Measurements from ENCODE around the gene FAM222A.

The FAM222A gene

GRCh38 chr12:109727039-109727723, 13.6 kb downstream of the FAM222A start:
- no peak for DNase-seq

GRCh38 chr12:109727746-109728726, 14.4 kb downstream of the FAM222A start:
- DNase-seq, result no peak

- no peak for DNase-seq
Observed at GRCh38 chr12:109728921-109729320, 15.3 kb downstream of the FAM222A start.

- no peak for DNase-seq
Observed at GRCh38 chr12:109729371-109729781, 15.8 kb downstream of the FAM222A start.

GRCh38 chr12:109729801-109730200, 16.2 kb downstream of the FAM222A start:
- no peak for DNase-seq

- DNase-seq, result no peak
Observed at GRCh38 chr12:109730306-109731145, 16.9 kb downstream of the FAM222A start.

GRCh38 chr12:109731231-109731731, 17.7 kb downstream of the FAM222A start:
- DNase-seq, result no peak

- DNase-seq, result no peak
Observed at GRCh38 chr12:109731806-109732205, 18.2 kb downstream of the FAM222A start.

GRCh38 chr12:109732321-109733305, 19.0 kb downstream of the FAM222A start:
- no peak for DNase-seq

GRCh38 chr12:109734219-109735000, 20.8 kb downstream of the FAM222A start:
- DNase-seq, result no peak

- no peak for DNase-seq
Observed at GRCh38 chr12:109735051-109735521, 21.5 kb downstream of the FAM222A start.

- no peak for DNase-seq
Observed at GRCh38 chr12:109735825-109736551, 22.4 kb downstream of the FAM222A start.

GRCh38 chr12:109736552-109737108, 23.0 kb downstream of the FAM222A start:
- DNase-seq, result no peak

- DNase-seq, result no peak
Observed at GRCh38 chr12:109737126-109737525, 23.5 kb downstream of the FAM222A start.

GRCh38 chr12:109737631-109738030, 24.0 kb downstream of the FAM222A start:
- DNase-seq, result no peak

GRCh38 chr12:109738209-109738608, 24.6 kb downstream of the FAM222A start:
- DNase-seq, result no peak

- no peak for DNase-seq
Observed at GRCh38 chr12:109738878-109739665, 25.4 kb downstream of the FAM222A start.

All from AML-193 (cell line).